Measurements from ENCODE around the gene FGF21.

FGF21 gene

GRCh38 chr19:48728911-48729664 is 26.2 kb upstream of the FGF21 start:
- no peak for DNase-seq (ENCODE audit: low read depth in 2 of 2)

- no peak for DNase-seq (ENCODE audit: low read depth in 2 of 2)
Measured at GRCh38 chr19:48731452-48731851, 23.9 kb upstream of the FGF21 start.

- no peak for DNase-seq (ENCODE audit: low read depth in 2 of 2)
Measured at GRCh38 chr19:48734625-48735024, 20.7 kb upstream of the FGF21 start.

- DNase-seq (ENCODE audit: low read depth in 2 of 2): no peak
Measured at GRCh38 chr19:48735031-48735615, 20.2 kb upstream of the FGF21 start.

- no peak for DNase-seq (ENCODE audit: low read depth in 2 of 2)
Measured at GRCh38 chr19:48737360-48737998, 17.8 kb upstream of the FGF21 start.

GRCh38 chr19:48738557-48739403 is 16.5 kb upstream of the FGF21 start:
- peak; percentile 79 to 82 for DNase-seq (ENCODE audit: low read depth in 2 of 2)

- no peak for DNase-seq (ENCODE audit: low read depth in 2 of 2)
Measured at GRCh38 chr19:48739404-48740163, 15.7 kb upstream of the FGF21 start.

GRCh38 chr19:48740164-48740972 is 15.0 kb upstream of the FGF21 start, which contains the start of gene RASIP1:
Gene RASIP1, minus strand, starts transcription at chr19:48740610. Its CDS starts 328 bp downstream, at chr19:48740282.
- DNase-seq (ENCODE audit: low read depth in 2 of 2): no peak

- DNase-seq (ENCODE audit: low read depth in 2 of 2): no peak
Measured at GRCh38 chr19:48741129-48741999, 14.0 kb upstream of the FGF21 start.

GRCh38 chr19:48742096-48742495 is 13.2 kb upstream of the FGF21 start:
- DNase-seq (ENCODE audit: low read depth in 2 of 2): no peak

GRCh38 chr19:48745208-48745995 is 9.9 kb upstream of the FGF21 start:
- DNase-seq (ENCODE audit: low read depth in 2 of 2): no peak

- no peak for DNase-seq (ENCODE audit: low read depth in 2 of 2)
Measured at GRCh38 chr19:48746110-48746509, 9.2 kb upstream of the FGF21 start.

- no peak for DNase-seq (ENCODE audit: low read depth in 2 of 2)
Measured at GRCh38 chr19:48746738-48747575, 8.4 kb upstream of the FGF21 start, which contains the start of gene IZUMO1. Gene IZUMO1, minus strand, starts transcription at chr19:48746909. Its CDS starts 1,050 bp downstream, at chr19:48745859.

GRCh38 chr19:48749571-48750198 is 5.6 kb upstream of the FGF21 start:
- no peak for DNase-seq (ENCODE audit: low read depth in 2 of 2)

- DNase-seq (ENCODE audit: low read depth in 2 of 2): no peak
Measured at GRCh38 chr19:48750351-48750750, 5.0 kb upstream of the FGF21 start.

GRCh38 chr19:48750771-48751504 is 4.4 kb upstream of the FGF21 start:
- DNase-seq (ENCODE audit: low read depth in 2 of 2): no peak

Measured in activated CD8-positive, alpha-beta memory T cell treated with anti-CD3 and anti-CD28 coated beads for 4 hours (primary cell).